GM19467 (cell line): ENCODE data around the gene RCAN1.

ENCODE experiments used
- ATAC-seq: cut with Tn5 transposase; IDR thresholded peaks from one replicate; pipeline ENCODE4 v1.9.1; 2021; ENCODE audit warnings: mild to moderate bottlenecking, moderate library complexity; ENCODE audit not compliant: unreplicated experiment

Gene RCAN1

GRCh38 chr21:34614628-34615486 lies at the start of gene RCAN1:
TSS of gene RCAN1 (minus strand) at chr21:34615113. CDS start at chr21:34615011, 102 bp downstream.
- ATAC-seq: peak; percentile 94

- no peak for ATAC-seq
Measured at GRCh38 chr21:34661848-34662247, 46.9 kb upstream of the RCAN1 start.

DNA sequence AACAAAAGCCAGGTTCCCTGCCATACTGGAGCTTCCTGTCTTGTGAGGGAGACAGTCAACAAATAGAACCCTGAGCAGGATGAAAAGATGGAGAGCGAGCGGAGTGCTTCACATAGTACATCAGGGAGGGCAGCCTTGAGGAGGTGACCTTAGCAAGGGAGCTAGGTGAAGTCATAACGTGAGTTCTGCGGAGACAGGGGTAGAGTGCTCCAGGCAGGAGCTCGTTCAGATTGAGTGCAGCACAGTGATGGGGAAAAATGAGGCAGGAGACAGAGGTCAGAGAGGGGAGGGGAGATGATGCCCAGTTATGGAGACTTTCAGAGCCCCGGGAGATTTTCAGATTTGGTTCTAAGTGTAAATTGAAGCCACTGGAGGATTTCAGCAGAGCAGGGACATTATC lies 38.6 kb upstream of the RCAN1 start:
- ATAC-seq: no peak

GRCh38 chr21:34651642-34652041 lies 36.7 kb upstream of the RCAN1 start:
- ATAC-seq: no peak

GRCh38 chr21:34650861-34651431 lies 36.0 kb upstream of the RCAN1 start:
- ATAC-seq: no peak

DNA sequence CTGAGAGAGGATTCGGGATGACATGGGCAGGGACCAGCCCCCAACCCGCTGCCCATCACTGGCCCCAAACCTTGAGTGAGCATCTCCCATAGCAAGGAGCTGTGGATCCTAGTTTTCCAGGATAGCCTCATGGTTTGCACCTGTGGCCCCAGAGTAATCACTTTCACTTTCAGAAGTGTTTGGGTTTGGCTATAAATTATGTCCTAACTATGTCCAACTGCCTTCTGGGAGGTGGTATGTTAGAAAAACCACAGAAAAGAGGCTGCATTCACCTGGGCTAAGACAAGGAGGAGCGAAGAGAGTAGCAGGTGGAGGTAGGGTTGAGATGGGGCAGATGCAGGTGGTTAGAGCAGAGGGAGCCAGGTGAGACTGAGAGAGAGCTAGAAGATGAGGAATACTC lies 34.5 kb upstream of the RCAN1 start:
- no peak for ATAC-seq

DNA sequence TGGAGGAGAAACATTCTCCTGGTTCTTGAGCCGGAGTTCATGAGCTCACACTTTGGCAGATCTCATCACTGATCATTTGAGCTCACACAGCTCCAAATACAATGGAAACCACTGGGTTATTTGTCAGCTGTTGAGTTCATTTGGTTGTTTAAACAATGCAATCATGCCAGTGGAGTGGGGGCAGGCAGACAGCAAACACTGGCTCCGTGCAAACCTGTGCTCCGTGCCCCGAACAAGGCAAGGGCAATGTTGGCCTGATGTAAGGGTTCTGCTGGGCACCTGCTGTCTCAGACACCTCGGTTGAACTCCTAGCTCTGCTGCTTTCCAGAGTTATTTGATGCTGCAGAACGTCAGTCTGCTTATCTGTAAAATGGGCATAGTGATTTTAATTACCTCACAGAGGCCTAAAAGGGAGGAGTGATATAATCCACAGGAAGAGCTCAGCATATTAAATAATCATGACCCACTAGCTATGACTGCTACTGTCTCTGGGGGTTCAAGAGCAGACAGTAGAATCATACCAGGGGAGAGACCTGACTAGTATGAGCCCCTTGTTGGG lies 33.9 kb upstream of the RCAN1 start:
- no peak for ATAC-seq

GRCh38 chr21:34647555-34647954 lies 32.6 kb upstream of the RCAN1 start:
- ATAC-seq: no peak

- no peak for ATAC-seq
Measured at GRCh38 chr21:34644825-34645224, 29.9 kb upstream of the RCAN1 start.

- peak; percentile 61 for ATAC-seq
Measured at GRCh38 chr21:34642211-34643075, 27.5 kb upstream of the RCAN1 start.

GRCh38 chr21:34640858-34641257 lies 25.9 kb upstream of the RCAN1 start:
- ATAC-seq: no peak

GRCh38 chr21:34639882-34640788 lies 25.2 kb upstream of the RCAN1 start:
- ATAC-seq: peak; percentile 42

DNA sequence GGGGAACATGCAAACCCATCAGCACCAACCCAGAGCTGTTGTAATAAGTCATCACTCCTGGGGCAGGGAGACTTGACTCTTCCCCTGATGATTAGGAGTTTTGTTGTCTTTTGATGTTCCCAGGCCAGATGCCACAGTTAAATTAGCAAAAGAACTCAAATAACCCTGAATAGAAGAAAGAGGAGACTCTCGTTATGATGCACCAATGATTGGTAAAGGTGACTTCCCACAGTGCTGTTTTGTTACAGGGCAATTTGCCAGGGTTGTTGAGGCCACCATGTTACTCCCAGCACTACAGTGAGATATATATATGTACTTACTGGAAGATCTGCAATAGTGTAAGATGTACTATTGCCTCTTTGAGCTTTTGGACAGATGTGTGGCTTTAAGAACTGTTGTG lies 24.3 kb upstream of the RCAN1 start:
- ATAC-seq: no peak

DNA sequence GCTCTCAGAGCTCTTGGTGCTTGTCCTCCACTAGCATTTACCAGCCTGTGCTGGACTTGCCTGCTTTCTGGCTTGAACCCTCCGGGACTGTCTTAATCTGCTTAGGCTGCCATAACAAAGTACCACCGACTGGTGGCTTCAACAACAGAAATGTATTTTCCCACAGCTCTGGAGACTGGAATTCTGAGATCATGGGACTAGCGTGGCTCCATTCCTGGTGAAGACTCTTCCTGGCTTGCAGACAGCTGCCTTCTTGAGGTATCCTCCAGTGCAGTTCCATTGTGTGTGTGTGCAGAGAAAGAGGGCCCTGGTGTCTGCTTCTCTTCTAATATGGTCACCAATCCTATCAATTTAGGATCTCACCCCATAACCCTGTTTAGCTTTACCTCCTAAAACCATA lies 22.0 kb upstream of the RCAN1 start:
- ATAC-seq: no peak

GRCh38 chr21:34635307-34635706 lies 20.4 kb upstream of the RCAN1 start:
- ATAC-seq: no peak

DNA sequence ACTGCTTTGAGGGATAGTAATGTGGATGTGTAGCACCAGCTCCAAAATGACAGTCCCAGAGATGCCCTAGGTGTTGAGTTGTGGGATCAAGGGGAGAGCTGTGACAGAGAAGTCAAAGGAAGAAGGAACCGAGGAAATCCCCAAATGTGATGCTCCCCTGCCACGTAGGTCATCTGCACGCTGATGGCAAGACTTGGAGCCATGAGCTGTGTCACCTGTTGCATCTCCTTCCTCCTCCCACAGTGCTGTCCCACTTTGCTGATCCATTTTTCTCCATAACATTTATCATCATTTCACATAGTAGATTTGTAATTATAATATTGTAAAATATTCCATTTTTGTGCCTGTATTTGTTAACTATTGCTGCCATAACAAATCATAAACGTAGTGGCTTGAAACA lies 17.6 kb upstream of the RCAN1 start:
- no peak for ATAC-seq

DNA sequence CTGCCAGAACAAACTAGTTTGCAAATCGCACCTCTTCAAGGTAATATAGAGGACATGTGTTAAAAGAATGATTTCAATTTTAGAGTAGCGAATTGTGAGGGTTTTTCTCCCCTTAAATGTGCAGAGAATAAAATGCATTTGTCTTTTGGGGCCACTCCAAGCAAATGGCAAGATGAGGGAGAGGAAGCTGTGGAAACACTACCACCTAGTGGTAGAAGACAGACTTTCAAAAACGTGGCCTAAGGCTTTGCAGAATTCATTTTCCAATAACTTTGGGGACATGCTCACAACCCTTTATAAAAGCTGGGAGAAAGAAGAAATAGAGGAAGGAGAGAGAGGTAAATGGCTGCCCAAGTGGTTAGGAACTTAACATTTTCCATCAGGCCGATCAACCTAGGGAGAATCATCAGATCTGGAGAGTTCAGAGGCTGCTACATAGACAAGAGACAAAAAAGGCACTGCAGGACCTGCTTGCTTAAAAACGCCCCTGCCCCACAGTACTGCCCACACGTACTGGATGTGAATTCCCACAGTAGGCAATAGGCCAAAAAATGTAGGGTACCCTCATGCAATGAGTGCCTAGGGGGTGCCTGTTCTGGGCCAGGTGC lies 15.7 kb upstream of the RCAN1 start:
- no peak for ATAC-seq

DNA sequence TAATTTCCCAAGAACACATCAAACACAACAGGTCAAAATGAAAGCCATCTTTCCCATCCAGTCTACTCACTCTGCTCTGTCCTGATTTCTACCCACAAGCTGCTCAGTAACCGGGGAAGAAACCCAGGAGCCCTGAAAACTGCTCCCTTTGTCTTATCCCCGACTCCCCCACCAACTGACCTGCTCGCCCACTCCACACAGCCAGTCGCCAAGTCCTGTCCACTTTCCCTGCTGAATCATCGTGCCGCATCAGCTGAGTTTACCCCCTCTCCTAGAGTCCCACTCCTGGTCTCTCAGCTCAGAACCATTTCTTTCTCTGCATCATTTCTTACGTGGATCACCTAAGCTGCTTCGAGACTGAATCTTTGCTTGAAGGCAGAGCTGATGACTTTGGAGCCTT lies 11.2 kb upstream of the RCAN1 start:
- no peak for ATAC-seq

DNA sequence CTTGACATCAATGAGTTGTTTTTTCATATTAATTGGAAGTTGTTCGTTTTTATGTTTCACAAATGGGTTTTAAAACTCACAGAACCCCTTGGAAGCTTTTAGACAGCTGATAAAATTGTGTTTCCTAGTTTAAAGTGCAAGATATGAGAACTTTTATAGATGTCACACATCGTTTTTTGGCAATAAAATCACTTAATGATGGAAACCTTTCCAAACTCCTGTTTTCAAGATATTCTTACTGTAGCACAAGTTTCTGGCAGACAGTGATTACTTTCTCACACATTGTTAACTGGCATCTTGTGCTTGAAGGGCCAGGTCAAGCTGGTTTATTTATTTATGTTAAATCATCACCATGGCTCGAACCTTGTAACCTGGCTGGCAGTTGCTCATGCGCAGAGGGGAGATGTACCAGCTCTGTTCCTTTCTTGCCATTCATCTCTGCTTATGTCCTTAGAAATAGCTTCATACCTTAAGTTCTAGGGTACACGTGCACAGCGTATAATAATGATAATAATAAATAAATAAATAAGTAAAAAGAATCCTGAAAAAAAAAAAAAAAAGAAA lies 10.2 kb upstream of the RCAN1 start:
- ATAC-seq: no peak

- no peak for ATAC-seq
Measured at GRCh38 chr21:34623516-34623915, 8.6 kb upstream of the RCAN1 start.
